GM04503 (cell line): Measurements from ENCODE around the gene SCO2.

Experiments
- DNase-seq: peaks from one replicate; pipeline ENCODE4 v3.0.0-alpha.2; 2012; ENCODE audit warnings: low read depth

The SCO2 gene

DNA sequence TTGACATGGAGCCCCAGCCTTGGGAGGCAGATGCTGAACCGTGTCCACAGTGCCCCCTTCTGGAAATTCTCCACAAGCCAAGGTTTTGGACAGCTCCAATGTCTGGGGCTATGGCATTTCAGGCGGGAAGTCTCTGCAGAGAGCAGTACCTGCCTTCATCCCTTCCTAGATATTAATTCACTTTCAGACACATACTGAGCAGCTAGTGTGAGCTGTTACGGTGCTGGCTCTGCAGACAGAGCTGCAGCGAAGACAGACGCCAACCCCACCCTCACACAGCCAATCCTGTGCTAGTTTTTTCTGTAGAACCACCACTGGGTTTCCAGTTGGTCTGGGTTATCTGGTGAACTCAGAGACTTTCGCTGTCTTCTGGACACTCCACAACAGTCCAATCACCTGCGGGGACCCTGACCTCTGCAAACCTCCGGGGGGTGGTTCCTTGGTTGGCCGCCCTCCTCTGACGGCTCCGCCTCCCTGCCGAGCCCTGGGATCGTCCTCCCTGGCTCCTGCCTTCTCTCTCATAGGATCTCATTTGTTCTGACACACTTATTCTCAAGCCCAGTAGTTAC, 27.0 kb downstream of the SCO2 start:
- no peak for DNase-seq

DNA sequence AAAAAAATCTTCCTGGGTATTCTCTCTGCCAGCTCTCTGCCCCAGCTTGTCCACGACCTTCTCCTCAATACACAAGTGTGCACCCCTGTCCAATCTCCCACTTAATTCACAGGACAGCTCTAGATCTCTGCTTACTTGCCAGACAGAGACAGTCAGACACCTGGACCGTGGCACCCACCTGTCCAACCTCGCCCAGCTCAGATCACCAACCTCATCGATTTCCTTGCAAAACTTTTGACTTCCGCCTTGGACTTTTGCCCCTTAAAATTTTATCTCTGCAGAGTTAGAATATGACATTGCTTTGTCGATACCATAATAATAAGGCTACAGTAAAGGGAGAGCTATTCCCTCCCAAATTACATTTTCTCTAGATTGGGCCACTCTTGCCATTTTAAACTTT, 28.3 kb downstream of the SCO2 start:
- no peak for DNase-seq

DNA sequence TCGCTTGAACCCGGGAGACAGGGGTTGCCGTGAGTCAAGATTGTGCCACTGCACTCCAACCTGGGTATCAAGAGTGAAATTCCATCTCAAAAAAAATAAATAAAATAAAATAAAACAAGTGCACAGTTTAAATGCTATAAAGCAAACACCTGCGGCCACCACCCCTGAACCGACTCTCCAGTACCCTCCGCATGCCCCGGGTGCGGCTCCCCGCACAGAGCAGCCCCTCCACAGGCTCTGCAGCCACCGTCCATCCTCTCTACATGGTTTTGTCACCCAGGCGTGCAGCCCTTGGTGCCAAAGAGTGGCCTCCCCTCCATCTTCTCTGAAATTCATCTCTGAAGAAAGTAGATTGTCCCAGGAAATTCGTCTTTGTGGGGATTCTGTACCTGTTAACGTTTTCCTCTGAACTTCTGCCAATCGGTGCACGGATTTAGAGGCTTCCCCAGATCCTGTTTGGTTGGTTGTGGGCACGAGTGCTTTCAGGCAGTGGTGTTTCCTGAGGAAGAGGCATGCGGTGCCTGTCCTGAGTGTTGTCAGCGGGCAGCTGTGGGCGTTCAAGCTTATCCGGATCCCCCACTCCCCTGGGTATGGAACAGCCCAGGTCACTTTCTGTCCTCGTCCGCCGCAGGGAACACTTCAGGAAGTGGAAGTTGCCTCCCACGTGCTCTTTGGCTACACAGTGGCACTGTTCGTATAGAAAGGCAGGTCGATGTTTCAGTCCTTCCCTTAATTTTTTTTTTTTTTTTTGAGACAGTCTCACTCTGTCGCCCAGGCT, 34.7 kb downstream of the SCO2 start:
- no peak for DNase-seq

DNA sequence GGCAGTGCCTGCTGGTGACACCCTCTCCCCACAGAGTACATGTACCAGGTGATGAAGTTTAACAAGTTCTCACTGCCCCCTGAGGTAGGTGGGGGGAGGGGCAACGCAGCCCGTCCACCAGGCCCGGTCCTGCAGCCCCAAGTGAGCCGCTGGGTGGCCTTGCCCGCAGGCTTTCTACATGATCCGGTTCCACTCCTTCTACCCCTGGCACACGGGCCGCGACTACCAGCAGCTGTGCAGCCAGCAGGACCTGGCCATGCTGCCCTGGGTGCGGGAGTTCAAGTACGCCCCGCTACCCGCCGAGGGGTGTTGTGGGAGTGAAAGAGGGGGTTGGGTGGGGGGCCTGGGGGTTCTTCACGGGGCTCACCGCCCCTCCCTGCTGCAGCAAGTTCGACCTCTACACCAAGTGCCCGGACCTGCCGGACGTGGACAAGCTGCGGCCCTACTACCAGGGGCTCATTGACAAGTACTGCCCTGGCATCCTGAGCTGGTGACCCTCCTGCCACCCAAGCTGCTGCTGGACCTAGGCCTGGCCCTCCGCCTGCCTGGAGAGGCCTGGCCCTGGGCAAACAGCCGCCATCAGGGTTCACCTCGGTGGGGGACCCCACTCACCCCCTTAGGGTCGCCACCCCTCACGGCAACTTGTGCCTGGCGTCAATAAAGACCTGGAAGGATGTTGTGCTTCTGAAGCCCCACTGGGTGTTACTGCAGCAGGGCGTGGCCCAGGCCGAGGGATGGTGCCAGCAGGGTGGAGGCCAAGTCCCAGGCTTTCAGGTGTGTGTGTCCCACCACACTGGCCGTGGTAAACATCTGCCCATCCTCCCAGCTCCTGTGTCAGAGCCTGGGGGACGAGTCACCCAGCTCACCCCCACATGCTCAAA, 35.8 kb downstream of the SCO2 start:
- DNase-seq = no peak

DNA sequence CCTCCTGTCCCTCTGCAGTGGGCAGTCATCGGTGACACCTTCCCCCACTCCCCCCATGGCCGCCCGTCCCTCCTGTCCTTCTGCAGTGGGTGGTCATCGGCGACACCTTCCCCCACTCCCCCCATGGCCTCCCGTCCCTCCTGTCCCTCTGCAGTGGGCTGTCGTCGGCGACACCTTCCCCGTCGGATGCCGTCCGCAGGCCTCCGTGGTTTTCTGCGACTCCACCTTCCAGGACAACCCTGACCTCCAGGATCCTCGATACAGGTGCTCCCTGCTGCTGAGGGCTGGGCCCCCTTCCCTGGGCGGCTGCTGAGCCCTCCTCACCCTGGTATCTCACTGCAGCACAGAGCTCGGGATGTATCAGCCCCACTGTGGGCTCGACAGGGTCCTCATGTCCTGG, 36.5 kb downstream of the SCO2 start:
- DNase-seq = no peak

DNA sequence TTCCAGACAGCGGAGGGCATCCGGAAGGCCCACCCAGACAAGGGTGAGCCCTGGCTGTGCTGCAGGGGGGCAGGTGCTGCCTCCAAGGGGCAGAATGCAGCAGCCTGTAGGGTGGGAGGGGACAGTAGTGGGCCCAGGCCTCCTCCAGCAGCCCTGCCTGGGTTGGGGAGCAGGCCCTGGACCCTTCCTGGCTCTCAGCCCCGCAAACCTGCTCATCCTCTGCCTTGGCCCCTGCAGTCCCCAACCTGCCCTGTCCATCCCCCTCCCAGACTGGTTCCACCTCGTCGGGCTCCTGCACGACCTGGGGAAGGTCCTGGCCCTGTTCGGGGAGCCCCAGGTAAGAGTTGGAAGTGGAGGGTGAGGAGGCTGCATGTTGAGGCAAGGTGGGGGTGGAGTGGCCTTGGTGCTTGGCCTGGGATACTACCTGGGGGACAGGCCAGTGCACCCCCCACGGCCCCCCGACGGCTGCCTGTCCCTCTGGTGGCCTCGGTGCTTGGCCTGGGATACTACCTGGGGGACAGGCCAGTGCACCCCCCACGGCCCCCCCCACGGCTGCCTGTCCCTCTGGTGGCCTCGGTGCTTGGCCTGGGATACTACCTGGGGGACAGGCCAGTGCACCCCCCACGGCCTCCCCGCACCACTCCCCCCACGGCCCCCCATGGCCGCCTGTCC, 37.3 kb downstream of the SCO2 start:
- DNase-seq = no peak

DNA sequence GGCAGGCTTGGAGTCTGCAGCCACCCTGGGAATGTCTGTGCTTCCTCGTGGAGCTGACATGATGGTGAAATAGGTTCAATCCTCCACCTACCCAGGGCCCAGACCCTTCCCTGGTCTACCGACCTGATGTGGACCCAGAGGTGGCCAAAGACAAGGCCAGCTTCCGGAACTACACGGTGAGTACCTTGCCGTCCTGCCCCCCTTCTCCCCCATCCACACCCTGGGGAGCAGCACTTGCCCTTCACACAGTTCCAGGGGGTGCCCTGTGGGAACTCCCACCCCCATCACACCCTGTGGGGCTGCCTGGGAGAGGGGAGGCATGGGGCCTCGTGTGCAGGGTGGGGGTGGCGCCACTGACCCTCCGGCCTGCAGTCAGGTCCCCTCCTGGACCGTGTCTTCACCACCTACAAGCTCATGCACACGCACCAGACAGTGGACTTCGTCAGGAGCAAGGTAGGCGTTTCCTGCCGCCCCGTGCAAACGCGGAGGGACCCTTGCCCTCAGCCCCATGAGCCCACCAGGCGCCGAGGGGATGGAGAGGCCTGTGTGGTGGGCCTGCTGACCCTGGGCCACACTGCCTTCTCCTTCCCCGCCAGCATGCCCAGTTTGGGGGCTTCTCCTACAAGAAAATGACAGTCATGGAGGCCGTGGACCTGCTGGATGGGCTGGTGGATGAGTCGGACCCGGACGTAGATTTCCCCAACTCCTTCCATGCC, 38.0 kb downstream of the SCO2 start:
- DNase-seq = no peak

DNA sequence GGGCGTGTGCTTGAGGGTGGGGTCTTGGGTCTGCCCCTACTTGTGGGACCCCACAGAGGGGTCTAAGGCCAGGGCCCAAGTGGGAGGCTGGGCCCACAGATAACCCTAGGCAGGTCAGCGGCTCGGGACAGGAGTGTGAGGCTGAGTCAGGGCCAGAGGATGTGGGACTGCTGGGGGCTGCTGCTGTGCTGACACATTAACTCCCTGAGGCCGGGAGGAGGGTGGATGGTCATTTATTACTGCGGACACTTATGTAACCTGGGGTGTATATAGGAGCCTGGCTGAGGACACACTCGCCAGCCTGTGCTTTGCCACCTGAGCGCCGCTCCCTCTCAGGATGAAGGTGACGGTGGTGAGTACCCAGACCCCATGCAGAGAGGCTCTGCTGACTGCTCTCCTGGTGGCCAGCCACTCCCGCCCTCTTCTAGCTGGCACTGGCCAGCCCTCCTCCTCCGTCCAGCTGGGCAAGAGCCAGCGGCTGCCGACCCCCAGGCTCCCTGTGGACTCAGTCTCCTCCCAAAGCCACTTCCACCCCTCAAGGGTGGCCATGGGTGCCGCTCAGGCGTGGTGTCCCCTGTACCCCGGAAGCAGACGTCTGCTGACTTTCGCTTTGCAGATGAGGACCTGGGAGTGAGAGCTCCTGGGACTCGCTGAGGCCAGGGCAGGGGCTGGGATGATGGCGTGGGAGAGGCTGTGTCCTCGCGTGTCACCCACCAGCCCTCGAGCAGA, 38.7 kb downstream of the SCO2 start, which contains the start of gene MIOX:
MIOX (plus strand) TSS at position 299 of the 729 bp plus-strand sequence; CDS start at position 338, 39 bp downstream.
- DNase-seq = no peak

DNA sequence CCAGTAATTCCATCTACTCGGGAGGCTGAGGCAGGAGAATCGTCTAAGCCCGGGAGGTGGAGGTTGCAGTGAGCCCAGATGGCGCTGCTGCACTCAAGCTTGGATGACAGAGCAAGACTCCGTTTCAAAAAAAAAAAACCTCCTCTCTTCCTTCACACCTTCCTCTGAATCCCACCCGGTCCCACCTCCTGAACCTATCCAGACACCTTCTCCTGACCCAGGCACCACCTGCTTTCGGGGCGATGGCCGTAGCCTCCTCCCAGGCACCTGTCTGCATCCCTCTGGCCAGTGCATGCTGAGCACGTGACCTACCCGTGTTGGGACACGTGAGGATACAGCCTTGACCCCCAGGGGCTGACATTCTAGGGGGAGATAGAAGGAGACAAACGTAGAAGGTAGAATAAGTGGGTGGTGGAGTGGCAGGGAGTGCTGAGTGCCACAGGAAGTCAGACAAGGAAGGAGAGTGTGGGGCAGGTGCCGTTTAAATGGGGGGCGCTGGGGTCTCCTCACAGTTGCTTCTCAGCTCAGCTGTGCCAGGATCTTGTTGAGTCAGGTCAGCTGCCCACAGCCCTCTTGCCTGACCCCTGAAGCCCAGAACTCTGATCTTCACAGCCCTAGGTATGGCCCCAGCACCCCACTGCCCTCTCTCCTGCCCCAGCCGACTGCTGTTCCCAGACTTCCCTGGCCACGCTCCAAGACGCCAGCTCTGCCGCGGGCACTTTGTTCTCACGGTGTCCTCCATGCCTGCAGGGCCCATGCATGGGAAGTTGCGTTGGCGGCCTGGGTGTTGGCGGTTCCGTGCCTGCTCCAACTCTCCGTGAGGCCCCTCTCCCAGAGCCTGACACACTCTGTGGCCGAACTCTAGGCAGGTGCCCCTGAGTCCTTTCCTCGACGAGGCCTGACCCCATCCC, 39.9 kb downstream of the SCO2 start:
- no peak for DNase-seq

DNA sequence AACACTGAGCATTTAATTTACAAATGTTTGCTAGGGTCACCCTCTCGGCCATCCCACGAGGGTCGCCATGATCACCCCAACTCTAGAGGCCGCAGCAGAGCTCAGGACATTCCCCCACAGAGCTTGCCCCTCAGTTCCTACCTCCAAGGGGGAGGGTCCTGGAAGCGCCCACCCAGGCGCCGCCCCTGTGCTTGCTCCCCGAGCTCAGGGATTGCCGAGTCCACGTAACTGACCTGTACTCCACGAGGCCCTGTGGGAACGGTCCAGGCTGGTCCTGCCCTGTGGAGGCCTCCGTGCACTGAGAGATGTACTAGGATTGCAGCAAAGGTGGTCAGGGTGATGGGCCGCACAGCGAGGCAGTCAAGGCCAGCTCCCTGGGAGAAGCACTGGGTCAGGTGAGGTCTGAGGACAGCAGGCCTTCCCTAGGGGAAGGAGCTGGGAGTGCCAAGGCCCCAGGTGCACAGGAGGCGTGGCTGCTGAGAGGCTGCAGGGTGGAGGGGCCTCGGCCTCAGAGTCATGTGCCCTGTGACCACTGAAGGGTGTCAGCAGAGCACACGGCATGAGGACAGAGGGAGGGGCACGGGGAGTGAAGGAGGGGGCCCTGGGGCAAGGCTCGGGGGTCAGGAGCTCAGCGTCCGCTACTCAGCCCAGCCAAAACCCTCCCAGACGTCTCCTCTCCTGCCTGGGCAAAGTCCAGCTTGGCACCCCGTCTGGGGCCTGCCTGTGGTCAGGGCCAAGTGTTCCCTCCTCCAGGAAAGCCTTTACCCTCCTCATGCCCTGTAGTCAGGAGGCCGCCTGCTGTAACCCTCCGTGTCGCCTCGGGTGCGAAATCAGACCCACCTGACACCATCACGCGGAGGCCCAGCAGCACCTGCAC, 41.2 kb downstream of the SCO2 start:
- DNase-seq = no peak

DNA sequence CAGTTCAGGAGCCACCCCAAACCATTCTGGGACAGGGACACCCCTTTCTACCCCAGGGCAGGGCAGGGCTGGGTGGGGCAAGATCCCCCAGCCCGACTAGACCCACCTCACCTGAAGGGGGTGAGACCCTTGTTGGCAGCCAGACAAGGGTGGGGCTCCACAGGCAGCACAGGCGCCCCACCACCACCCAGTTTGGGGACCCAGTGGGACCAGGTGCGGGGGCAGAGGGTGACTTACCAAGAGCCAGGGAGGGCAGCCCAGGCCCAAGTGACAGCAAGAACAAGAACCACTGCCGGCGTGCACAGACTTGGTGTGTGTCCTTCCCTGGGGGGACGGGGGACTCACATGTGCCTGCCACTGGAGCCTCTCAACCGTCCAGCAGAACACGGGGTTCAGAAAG, 41.8 kb downstream of the SCO2 start:
- DNase-seq = no peak

DNA sequence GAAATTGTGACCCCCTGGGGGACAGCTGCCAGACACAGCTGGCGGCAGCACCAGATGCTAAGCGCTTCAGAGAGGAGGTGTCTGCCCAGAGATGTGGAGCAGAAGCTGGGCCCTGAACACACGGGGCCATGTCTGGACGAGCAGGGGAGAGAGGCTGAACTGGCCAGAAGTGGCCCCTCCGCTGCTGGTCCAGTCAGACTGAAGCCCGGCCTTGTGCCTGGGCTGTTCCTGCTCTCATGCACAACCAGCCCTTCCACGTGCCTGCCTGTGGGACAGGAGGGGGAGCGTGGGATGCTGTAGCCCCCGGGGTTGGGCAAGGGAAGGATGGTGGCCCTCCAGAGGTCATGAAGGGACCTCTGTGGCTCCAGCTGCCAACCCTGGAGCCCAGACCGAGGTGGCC, 42.3 kb downstream of the SCO2 start:
- no peak for DNase-seq

DNA sequence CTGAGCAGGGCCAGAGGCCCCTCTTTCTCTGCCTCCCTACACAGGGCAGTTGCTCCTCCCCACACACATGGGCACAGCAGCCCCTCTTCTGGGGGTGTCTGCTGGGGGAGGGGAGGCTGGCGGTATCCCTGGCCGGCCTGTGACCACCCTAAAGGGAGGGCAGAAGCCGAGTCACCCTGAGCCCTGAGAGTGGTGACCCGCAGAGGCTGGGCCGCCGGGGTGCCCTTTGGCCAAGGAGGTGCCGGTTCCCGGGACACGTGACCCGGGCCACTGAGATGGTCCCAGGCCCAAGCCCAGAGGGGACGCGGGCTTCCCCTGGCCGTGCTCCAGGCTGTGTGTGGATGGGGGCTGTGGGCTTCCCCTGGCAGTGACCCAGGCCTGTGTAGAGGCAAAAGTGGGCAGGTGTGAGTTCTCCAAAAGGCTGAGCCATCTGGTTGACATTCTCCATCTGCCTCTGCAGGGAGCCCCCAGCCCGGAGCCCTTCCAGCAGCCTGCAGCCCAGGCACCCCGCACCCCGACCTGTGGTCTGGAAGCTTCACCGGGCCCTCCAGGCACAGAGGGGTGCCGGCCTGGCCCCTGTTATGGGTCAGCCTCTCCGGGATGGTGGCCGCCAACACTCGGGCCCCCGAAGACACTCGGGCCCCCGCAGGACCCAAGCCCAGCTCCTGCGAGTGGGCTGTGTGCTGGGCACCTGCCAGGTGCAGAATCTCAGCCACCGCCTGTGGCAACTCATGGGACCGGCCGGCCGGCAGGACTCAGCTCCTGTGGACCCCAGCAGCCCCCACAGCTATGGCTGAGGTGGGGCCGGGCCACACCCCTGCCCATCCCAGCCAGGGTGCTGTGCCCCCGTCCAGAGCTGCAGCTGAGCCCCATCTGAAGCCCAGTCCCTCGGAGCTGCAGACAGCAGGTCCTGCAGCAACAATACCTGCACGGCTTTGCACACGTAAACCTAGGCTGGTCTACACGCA, 43.0 kb downstream of the SCO2 start:
- DNase-seq = no peak

DNA sequence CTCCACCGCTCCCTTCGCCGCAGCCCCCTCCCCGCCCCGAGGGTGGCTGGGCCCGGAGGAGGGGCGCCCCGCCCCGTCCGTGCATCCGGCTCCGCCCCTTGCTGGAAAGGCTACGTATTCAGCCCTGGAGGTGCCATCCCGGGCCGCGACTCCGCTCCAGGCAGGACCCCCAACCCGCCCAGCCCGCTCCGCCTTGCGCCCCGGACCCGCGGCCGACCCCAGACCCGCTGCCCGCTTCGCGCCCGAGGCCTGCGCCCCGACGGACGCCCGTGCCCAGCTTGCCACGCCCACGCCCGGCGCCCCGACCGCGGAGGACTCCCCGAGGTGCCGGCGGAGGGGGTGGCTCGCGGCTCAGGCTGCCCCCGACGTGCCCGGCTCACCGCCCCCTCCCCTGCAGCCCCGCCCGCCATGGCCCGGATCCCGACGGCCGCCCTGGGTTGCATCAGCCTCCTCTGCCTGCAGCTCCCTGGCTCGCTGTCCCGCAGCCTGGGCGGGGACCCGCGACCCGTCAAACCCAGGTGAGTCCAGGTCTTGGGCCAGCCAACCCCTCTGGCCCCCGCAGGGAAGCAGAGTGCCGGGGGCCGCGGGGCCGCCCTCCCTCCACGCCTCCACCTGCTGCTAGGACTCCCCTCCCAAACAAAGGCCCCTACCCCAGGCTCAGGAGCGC, 43.8 kb downstream of the SCO2 start, which contains the start of gene ADM2:
ADM2 (plus strand) TSS at position 104 of the 667 bp plus-strand sequence; CDS start at position 409, 305 bp downstream.
- DNase-seq = no peak

DNA sequence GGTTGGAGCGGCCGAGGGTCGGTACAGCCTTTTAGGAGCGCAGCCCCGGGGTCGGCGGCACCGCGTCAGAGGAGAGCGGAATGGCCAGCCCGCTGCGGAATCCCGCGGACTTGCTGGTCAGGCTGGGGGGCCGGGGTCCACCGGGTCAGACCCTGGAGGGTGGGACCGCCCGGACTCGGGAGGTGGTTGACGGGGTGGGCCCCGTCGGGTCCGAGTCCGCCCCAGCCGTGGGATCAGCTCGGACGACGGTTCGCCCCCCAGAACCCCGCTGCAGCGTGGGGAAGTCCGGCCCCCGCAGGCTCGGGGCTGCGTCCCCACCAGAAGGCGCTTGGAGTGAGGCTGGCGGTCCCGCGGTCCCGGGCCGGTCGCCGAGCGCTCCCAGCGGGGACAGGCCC, 44.4 kb downstream of the SCO2 start:
- DNase-seq = no peak

DNA sequence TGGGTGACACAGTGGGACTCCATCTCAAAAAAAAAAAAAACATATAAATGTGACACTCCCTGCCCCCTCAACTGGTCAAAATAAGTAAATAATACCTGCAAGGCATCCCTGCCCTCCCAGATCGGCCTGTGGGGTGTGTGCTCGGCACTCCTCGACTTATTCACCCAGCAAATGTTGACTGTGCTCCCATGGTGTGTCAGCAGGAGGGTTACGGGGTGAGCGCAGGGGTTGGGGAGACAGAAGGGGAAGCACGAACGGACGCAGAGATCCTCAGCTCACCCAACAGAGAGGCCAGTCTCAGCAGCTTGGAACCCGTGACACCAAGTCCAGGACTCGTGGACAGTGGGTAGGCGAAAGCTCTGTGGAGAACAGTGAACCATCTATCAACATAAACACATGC, 45.7 kb downstream of the SCO2 start:
- no peak for DNase-seq

DNA sequence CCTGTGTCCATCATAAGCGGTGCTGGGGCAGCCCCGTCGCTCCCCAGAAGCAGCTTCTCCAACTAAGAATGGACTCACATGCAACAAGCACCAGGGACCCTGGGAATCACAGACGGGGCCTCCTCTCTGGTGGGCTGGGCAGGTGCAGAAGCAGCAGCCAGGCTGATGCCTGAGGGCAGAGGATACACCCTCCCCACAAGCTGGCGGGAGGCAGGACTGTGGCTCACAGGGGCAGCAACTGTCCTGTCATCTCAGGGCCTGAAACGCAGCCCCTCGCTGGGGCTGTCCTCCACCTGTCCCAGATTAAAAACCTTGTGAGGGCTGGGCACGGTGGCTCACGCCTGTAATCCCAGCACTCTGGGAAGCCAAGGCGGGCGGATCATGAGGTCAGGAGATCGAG, 47.5 kb downstream of the SCO2 start:
- no peak for DNase-seq
